GM21786 (cell line): Measurements from ENCODE around the gene ZNF683.
"Not testable (repeated sequence)": the region's sequence is repeated elsewhere in the genome, so short reads cannot be mapped to it uniquely, and the experiment has no call there.

Experiments used
- ATAC-seq: cut with Tn5 transposase; IDR thresholded peaks from one replicate; pipeline ENCODE4 v1.9.1; 2021; ENCODE audit not compliant: unreplicated experiment

Gene ZNF683

DNA sequence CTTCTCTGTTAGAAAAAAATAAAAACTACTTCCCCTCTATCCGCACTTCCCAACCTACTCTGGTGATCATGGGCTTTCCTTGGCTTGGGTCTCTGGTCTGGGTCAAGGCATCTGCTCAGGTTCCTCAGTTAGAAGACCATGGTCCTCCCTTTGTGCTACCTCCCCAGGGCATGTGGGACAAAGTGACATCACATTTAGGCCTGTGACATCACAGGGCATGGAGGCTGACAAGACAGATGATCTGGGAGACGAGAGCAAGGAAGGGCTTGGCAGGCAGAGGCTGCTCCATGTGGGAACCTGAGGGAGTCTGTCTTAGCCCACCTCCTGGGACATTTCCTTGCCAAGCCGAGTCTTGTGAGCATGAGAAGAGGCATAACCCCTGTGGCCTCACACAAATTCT is at the start of gene ZNF683:
TSS of gene ZNF683 (minus strand) at position 140 of the 400 bp plus-strand sequence. CDS start 4,179 bp downstream, outside the sequence.
- not testable (repeated sequence) for ATAC-seq

DNA sequence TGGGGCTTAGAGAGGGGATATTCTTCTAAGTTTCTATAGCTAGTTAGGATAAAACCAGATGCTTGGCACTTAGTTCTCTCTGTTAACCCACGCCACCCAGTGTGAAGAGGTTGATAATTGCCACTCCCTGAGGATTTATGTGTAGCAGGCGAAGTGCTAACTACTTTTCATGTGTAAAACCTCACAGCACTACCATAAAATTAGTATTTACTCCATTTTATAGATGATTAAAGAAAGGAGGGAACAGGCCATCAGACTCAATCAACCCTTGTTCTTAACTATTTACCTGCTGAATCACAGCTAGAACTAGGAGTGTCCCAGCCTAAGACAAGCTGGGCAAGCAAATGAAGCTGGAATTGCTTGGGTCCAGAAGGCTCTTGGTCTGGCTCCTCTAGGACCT is 46.9 kb upstream of the ZNF683 start:
- ATAC-seq: no peak

DNA sequence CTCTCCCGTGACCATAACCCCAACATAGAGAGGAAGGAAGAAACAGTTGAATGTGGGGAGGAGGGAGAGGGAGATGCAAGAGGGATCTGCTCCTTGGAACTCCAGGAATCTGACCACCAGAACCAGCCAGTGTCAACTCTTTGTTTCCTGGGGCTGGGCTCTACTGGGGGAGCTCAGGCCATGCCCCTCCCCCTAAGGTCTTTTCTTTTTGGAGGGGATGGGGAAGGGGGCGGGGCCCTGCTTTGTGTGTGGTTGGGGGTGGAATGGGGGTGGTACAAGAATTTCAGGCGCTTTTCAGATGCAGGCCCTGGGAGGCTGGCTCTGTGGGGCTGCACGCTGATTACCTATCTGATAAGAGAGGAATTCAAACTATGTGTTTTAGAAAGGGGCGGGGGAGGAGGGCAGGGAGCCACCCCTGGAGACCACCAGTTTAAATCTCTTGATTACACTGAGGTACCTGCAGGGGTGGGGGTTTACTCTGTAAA is 46.4 kb upstream of the ZNF683 start:
- ATAC-seq: no peak

DNA sequence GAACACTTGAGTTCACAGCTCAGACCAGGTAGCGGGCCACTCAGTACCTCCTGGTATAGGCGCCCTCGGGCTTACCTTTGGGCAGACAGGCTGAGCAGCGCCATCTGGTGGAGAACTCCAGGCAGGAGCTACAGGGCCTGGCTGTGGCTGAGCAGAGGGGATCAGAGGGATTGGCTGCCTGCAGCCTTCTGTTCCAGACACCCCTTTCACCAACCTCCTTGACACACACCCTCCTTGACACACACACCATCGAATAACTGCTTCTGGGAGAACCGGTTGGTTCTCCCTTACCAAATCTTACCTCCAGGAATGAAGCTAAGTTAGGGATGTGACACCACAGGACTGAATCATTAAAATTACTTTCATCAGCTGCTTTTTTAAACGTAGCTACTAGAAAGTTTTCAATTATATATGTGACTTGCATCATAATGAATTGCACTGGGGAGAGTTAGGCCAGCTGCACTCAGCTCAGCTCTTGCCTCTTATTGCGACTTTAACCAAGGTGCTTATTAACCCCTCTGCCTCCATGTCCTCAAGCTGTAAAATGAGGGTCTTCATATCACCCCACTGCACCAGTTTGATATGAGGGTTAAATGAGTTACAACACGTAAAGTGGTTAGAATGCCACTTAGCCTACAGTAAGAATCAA is 44.7 kb upstream of the ZNF683 start:
- ATAC-seq: no peak

DNA sequence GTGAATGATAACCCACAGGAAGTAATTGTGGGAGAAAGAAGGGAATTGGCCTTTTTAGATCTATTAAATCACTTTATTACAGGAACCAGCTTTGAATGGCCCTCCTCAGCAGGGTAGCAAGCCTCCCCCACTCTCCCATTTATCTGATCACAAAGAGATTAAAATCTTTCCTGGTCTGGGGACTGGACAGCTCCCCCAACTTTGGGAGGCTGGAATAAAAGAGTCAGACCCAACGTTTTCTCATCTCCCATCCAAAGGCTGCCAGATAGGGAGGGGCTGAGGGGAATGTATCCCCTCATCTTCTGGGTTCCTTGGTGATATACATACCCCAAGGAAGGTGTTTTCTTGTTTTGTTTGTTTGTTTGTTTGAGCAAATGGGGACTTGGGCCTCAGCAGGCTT is 40.5 kb upstream of the ZNF683 start:
- no peak for ATAC-seq

DNA sequence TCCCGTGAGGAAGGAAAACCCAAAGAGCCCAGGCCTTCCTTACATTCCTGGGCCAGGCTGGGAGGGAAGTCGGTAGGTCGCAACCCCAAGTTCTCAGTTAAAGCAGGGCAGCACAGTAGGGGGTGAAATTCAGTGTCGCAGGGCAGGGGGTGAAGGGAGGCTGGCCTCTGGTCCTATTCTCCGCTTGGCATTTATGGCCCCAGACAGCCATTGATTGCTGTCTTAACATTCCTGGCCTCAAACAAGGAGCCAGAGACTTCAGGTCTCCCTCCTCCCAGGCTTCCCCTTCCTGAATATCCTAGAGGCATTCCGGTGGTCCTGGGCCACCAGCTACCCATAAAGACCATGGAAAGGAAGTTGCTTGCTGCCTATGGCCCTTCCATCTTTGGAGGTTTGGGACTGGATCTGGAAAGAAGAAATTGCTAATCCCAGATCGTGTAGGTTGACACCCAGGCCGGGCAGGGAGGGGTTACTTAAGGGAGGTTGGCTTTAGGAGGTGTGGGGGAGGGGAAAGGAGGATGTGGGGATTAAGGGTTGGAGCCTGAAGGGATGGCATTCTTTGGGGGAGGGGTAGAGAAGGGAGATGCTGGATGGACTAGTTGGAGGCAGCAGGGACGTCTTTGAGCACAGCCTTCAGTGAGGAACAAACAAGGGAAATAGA is 39.8 kb upstream of the ZNF683 start:
- no peak for ATAC-seq

DNA sequence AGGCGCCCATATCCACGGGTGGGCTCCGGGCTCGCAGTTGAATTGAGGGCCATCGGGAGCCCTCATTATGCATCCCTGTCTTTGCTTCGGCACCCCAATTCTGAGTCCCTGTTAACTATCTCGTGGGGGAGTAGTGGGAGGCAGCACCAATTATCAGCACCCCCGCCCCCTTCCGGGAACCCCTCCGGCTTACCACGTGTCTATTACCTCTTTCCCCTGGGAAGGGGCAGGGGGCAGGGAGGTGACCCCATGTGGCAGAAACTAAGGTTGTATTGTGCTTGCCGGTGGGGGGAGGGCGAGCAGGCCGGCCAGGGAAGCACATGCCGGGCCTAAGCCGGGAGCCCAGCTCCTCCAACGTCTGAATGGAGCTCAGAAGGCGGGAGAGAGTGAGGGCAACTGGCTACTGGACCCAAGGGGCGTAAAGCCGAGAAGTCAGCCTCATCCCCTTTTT is 39.1 kb upstream of the ZNF683 start:
- ATAC-seq: no peak

DNA sequence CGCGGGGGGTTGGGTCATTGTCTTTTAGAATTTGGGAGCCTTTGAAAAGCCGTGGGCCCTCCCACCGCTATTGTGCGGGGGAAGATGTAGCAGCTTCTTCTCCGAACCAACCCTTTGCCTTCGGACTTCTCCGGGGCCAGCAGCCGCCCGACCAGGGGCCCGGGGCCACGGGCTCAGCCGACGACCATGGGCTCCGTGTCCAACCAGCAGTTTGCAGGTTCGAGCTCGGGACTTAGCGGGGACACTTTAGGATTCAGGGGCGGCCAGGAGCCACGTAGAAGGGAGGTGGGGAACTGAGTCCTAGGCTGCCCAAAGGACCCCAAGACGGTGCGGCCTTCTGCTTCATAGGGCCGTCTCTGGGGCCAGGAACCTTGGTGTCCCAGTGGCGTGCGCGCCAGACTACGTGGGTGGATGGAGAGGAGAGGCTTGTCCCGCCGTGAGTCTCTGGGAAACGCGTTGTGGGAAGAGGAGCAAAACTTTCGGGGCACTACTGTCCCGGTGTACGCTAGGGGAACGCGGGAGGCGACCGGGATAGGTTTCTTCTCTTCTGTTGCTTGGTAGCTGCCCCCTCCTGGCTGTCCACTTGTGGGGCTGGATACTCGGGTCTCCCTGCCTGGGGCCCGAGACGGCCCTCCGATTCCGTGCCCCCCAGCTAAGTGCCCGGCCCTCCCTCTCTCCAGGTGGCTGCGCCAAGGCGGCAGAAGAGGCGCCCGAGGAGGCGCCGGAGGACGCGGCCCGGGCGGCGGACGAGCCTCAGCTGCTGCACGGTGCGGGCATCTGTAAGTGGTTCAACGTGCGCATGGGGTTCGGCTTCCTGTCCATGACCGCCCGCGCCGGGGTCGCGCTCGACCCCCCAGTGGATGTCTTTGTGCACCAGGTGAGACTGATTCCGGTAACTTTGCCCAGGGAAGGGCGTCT is 38.4 kb upstream of the ZNF683 start, which contains the start of gene LIN28A:
TSS of gene LIN28A (plus strand) at position 112 of the 918 bp plus-strand sequence. CDS start at position 187, 75 bp downstream.
- ATAC-seq: no peak

DNA sequence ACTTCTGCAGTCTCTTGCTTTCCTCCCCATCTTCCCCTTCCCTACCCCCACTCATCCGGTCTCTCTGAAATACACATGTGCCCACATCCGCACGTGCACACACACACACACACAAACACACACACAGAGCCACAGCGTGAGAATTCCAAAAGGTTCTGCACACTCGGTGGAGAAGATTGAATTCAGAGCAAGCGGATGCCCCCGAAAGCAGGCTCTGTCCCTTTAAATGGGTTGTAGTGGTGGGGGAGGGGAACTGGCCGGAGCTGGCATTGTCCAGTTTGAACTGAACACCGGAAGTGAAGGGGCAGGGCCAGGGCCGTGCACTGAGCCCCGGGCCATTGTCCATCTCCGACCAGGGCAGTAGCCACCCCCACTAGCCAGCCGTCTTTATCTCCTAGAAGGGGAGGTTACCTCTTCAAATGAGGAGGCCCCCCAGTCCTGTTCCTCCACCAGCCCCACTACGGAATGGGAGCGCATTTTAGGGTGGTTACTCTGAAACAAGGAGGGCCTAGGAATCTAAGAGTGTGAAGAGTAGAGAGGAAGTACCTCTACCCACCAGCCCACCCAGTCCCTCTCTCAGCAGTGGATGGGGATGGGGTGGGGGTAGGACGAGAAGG is 36.7 kb upstream of the ZNF683 start:
- no peak for ATAC-seq

DNA sequence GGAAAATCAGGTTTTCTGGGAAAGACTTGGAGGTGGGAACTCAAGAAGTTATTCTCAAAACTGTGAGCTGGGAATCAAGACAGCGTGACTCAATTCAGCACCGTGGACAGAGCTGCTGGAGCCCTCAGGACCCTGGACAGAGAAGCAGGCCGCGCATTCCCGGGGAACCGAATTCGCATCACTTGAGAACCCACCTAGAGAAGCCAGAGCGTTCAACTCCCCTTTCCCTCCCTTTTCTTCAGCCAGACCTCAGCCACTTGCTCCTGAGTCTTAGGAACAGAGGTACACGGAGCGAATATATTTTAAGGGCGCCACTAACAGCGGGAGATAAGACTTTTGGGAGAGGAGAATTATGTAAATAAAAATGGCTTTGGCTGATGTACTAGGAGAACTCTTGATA is 36.1 kb upstream of the ZNF683 start:
- no peak for ATAC-seq

DNA sequence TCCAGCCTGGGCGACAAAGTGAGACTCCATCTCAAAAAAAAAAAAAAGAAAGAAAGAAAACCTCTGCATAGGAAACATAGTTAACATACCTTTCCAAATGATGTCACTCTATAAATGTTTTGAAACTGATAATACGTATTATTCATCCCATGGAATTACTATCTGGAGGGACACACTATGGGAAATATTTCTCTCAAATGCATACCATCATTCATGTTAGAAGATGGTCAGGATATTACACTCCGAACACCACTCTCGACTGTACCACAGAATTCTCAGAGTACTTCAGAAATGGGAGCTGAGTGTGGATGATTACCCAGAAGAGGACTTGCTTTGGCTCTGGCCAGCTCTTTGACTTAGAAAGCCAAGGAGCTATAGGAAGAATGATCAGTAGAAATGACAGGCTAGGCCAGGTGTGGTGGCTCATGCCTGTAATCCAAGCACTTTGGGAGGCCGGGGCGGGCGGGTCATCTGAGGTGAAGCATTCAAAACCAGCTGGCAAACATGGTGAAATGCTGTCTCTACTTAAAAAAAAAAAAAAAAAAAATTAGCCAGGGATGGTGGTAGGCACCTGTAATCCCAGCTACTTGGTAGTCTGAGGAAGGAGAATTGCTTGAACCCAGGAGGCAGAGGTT is 32.8 kb upstream of the ZNF683 start:
- no peak for ATAC-seq

DNA sequence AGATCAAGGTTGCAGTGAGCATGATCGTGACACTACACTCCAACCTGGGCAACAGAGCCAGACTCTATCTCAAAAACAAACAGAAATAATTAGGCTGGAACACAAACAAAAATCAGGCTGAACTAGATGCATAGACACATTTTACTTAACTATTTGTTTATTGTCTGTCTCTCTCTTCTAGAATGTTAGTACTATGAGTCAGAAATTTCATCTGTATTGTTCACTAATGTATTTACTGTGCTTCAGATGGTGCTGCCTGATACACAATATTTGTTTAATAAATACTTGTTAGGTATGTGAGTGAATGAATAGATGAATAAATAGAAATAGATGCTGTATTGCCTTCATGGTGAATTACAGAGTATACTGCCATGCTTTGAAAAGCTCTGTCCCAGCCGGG is 32.1 kb upstream of the ZNF683 start:
- ATAC-seq: no peak

DNA sequence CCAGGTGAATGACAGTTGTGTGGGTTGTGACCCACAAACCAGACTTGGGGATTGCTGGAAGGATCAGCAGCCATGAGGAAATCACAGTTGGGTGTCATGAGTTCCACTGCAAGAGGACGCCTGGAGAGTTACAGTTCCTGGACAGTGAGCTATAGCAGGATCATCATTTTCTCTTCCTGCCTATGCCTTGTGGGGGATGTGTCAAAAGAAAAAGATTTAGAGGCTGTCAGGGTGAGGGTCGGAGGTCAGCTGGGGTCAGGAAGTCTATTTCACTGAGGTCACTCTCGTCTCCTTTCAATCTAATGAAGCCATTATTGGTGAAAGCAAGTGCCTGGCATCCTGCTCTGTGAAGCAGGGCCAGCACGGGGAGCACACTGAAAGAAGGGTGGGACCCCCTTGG is 31.1 kb upstream of the ZNF683 start:
- ATAC-seq: no peak

DNA sequence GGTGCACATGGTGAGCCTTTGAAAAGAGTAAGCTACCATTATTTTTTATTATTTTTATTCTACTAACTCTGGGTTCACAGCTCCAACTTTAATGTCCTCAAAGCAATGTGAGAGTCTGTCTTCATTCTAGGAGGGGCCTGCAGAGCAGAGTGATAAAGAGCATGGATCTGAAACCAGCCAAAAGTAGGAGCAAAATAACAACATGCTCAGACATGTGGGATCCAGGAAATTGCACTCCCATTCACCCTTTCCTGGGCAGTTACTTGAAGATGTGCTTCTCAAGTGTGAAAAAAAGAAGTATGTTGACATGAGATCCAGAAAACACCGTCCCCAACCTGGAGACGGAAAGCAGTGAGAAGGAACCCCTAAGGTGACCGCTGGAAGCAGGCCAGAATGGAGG is 29.3 kb upstream of the ZNF683 start:
- no peak for ATAC-seq

DNA sequence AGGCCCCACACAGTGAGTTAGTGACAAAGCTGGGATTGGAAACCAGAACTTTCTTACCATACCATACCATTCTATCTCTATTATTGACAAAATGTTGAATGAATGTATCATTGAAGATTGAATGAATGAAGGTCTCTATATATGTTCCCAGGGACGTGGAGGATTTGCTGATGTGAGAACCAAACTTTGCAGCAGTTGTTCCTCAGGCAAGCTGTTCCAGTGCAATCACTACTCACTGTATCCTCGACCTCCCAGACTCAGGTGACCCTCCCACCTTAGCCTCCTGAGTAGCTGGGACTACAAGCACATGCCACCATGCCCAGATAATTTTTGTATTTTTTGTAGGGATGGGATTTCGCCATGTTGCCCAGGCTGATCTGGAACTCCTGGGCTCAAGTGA is 26.5 kb upstream of the ZNF683 start:
- ATAC-seq: no peak

DNA sequence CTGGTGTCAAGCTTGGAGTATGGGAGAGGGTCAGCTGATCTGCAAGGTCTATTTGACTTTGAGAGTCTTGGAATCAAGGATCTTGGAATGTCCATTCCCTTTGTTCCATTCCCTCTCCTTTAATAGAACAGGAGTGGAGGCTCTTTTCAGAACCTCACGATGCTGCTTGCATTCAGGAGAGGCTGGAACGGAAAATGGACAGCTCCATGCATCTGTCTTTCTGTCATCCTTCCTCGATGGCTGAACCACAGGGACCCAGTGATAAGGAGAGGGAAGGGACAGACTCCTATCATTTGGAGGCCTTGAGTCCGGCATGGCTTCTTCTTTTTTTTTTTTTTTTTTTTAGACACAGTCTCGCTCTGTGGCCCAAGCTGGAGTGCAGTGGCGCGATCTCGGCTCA is 23.2 kb upstream of the ZNF683 start:
- no peak for ATAC-seq

DNA sequence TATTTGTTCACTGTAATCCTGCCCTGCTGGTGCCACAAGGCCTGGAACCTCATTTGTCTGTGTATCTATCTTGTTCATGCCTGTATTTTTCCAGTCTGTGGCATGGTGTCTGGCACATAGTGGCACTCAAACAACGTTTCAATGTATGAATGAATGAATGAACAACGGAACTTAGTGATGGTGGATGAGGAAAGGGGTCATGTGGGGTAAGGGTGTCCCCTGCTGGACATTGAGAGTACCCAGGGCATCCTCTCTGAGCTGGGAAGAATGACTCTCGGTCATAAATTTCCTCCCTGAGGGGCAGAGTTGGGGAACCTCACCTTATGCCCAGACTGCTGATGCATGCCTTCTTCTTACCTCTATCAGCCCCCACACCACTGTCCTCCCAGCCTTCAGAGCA is 18.9 kb upstream of the ZNF683 start:
- ATAC-seq: no peak

DNA sequence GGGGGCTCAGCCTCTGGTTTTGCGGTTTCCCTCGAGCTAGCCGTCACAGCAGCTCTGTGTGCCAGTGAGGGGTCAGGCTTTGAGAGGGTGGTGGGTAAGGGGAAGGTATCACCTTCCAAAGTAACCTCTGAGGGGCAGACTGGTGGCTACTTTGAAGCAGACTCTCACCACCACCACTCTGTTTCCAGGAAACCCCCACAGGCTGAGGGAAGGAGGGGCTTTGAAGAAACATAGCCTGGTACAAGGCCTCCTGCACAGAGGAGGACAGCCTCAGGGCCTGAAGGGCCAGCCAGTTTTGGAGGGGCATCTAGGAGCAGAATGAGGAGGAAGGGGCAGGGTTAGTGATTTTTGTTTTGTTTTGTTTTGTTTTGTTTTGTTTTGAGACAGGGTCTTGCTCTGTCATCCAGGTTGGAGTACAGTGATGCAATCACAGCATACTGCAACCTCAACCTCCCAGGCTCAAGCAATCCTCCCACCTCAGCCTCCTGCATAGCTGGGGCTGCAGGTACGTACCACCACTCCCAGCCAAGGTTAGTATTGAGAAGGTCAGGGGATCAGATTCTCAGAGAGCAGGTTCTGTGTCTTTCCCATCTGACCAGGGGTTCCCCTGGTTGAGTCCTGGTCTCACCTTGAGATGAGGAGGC is 17.2 kb upstream of the ZNF683 start:
- no peak for ATAC-seq

DNA sequence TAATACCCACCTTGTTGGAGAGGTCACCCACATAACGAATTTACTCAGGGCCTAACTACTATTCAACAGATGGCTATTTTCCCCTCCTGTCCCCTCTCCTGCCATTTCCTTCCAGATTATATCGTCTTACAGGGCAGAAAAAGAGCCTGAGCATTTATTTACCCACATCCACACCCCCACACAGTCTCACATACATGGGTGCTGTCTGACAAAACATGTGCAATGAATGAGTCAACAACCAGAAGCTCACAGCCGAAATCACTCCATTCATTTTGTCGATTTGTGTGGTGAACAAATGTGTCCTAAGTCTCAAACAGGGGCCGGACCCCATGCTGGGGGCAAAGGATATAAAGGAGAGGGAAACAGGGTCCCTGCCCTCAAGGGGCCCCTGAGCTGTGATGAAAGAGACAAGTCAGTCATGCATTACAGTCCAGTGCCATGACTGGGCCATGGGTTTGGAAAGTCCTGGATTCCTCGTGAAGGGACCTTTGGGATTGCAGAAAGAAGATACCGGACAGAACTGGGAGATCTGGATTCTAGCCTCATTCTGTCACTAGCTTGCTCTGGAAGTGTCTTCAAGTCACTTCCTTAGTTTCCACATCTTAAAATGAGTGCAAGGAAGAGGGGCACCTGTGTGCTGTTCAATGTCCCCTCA is 16.4 kb upstream of the ZNF683 start:
- no peak for ATAC-seq

DNA sequence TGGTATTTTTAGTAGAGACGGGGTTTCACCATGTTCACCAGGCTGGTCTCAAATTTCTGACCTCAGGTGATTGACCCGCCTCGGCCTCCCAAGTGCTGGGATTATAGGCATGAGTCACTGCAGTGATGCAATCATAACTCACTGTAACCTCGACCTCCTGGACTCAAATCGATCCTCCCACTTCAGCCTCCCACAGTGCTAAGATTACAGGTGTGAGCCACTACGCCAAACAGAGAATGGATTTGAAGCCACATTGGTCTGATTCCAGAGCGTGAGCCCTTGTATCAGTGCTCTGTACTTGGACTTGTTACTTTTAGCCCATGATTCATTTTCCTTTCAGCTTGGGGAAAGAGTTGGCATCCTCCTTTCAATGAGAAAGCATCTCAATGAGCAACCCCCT is 14.9 kb upstream of the ZNF683 start:
- no peak for ATAC-seq
